GM13977 (cell line): ENCODE data around the gene MAD1L1.

Source experiments
- DNase-seq: peaks from one replicate; pipeline ENCODE4 v3.0.0; 2012; ENCODE audit warnings: low spot score
- CTCF ChIP-seq: IDR thresholded peaks from 2 replicates; pipeline ENCODE4 v1.5.1; 2012; ENCODE audit warnings: mild to moderate bottlenecking, control low read depth; ENCODE audit not compliant: insufficient read depth; ENCODE audit errors: extremely low read depth, missing control alignments
- in situ Hi-C: fragments of 300-500 bp; cut with MboI; formaldehyde crosslinking; loops from one replicate; pipeline ENCODE4 v1.12.0; 2022; ENCODE audit warnings: low sequenced_read_pairs, low pct_unique_long_range_greater_than_20kb, mixed read lengths, inconsistent platforms; ENCODE audit not compliant: unreplicated experiment

MAD1L1 gene

GRCh38 chr7:1944619-1945210, 288.0 kb downstream of the MAD1L1 start:
- in situ Hi-C loops: no loop called here
- TF ChIP-seq CTCF: no peak
- DNase-seq: no peak

GRCh38 chr7:1943933-1944618, 288.7 kb downstream of the MAD1L1 start:
- in situ Hi-C loops: no loop called here
- DNase-seq: no peak
- TF ChIP-seq CTCF: no peak

GRCh38 chr7:1943326-1943725, 289.4 kb downstream of the MAD1L1 start:
- in situ Hi-C loops: no loop called here
- DNase-seq: no peak

GRCh38 chr7:1942941-1943289, 289.8 kb downstream of the MAD1L1 start:
- no peak for DNase-seq
- TF ChIP-seq CTCF: no peak
- in situ Hi-C loops: no loop called here

More at GRCh38 chr7:1943326-1943725, 289.4 kb downstream of the MAD1L1 start:
- no peak for TF ChIP-seq CTCF

- no peak for DNase-seq
- no peak for TF ChIP-seq CTCF
- in situ Hi-C loops: no loop called here
Measured at GRCh38 chr7:1942243-1942940, 290.4 kb downstream of the MAD1L1 start.

GRCh38 chr7:1941464-1942242, 291.1 kb downstream of the MAD1L1 start:
- no peak for DNase-seq
- in situ Hi-C loops: no loop called here
- no peak for TF ChIP-seq CTCF
